H1 (cell line): Measurements from ENCODE around the gene KRTAP5-1. TPM values are rescaled to one million over a fixed set of nuclear protein-coding genes. Genes with fewer than 3 reads are reported as not detected.

Experiments used
- CTCF ChIA-PET: fragments of 300-600 bp; sonication (Branson Sonifier 250); formaldehyde crosslinking; loops from one replicate; lab custom pipeline; 2021; ENCODE audit not compliant: partially characterized antibody; lab: Charles Lee
- POLR2A ChIA-PET: fragments of 300-600 bp; sonication (Branson Sonifier 250); formaldehyde crosslinking; loops from one replicate; lab custom pipeline; 2021; ENCODE audit warnings: inconsistent platforms; ENCODE audit not compliant: partially characterized antibody; lab: Charles Lee
- DNase-seq, 2 experiments: peaks; one replicate each; pipeline versions ENCODE4 v3.0.0 to v3.0.0-alpha.2; 2010 to 2022; ENCODE audit warnings: low spot score in 2 of 2, low read depth in 1 of 2, mixed read lengths in 1 of 2
- FAIRE-seq: peaks from 2 replicates; lab custom pipeline; 2011; peaks lifted over from hg19 to GRCh38; lab: Jason Lieb, UNC
- H2AFZ ChIP-seq: 2 replicates; pipeline ENCODE4 v1.8.1; 2012; ENCODE audit warnings: low read length, inconsistent platforms
- H2AK5ac ChIP-seq: 2 replicates; pipeline ENCODE4 v1.6.1; 2013; ENCODE audit warnings: low read depth, low read length
- H2BK120ac ChIP-seq: replicated peaks from 2 replicates; pipeline ENCODE3; 2013; ENCODE audit warnings: low read depth, low read length, inconsistent platforms
- H2BK12ac ChIP-seq: 2 replicates; pipeline ENCODE4 v1.6.1; 2013; ENCODE audit warnings: low read depth, low read length
- H2BK15ac ChIP-seq: 2 replicates; pipeline ENCODE4 v1.6.1; 2013; ENCODE audit warnings: low read length
- H2BK20ac ChIP-seq: 2 replicates; pipeline ENCODE4 v1.6.1; 2013; ENCODE audit warnings: low read length
- H2BK5ac ChIP-seq: 2 replicates; pipeline ENCODE4 v1.6.1; 2013; ENCODE audit warnings: low read depth, low read length
- H3K14ac ChIP-seq: 2 replicates; pipeline ENCODE4 v1.6.1; 2013; ENCODE audit warnings: inconsistent platforms; ENCODE audit not compliant: insufficient read length
- H3K18ac ChIP-seq: 2 replicates; pipeline ENCODE4 v1.6.1; 2013; ENCODE audit warnings: low read length; ENCODE audit errors: extremely low read depth
- H3K23ac ChIP-seq: 2 replicates; pipeline ENCODE4 v1.6.1; 2013; ENCODE audit warnings: inconsistent platforms; ENCODE audit not compliant: insufficient read length
- H3K23me2 ChIP-seq: 2 replicates; pipeline ENCODE4 v1.6.1; 2013; ENCODE audit warnings: low read depth, low read length
- H3K27ac ChIP-seq: 2 replicates; pipeline ENCODE4 v1.6.1; 2011; ENCODE audit warnings: low read depth, low read length, inconsistent platforms
- H3K27me3 ChIP-seq, 4 experiments: replicated peaks in 1 of 4; 1 replicate in 1 of 4; 2 replicates in 3 of 4; pipeline versions ENCODE4 v1.6.1 to v1.8.1; 2011 to 2013; ENCODE audit warnings: low read length in 3 of 4, mild to moderate bottlenecking in 3 of 4, inconsistent platforms in 2 of 4, mixed read lengths in 2 of 4, moderate library complexity in 1 of 4; ENCODE audit not compliant: control insufficient read depth in 3 of 4, insufficient read depth in 3 of 4; ENCODE audit errors: extremely low read depth in 1 of 4
- H3K36me3 ChIP-seq, 4 experiments: 2 replicates each; pipeline versions ENCODE4 v1.6.1 to v1.8.1; 2011 to 2013; ENCODE audit warnings: mild to moderate bottlenecking in 4 of 4, low read length in 3 of 4, moderate library complexity in 2 of 4, control low read depth in 1 of 4, inconsistent platforms in 1 of 4; ENCODE audit not compliant: insufficient read depth in 4 of 4, control insufficient read depth in 2 of 4
- H3K4ac ChIP-seq: replicated peaks from 2 replicates; pipeline ENCODE3; 2013; ENCODE audit warnings: low read length, low read depth, mixed read lengths, inconsistent platforms; ENCODE audit not compliant: insufficient read length
- H3K4me1 ChIP-seq, 4 experiments: replicated peaks in 1 of 4; 1 replicate in 1 of 4; 2 replicates in 3 of 4; pipeline versions ENCODE4 v1.6.1 to v1.8.1; 2011 to 2013; ENCODE audit warnings: low read length in 3 of 4, inconsistent platforms in 2 of 4, mixed read lengths in 1 of 4; ENCODE audit not compliant: insufficient read depth in 4 of 4, control insufficient read depth in 3 of 4
- H3K4me2 ChIP-seq, 2 experiments: 2 replicates each; pipeline versions ENCODE4 v1.6.1 to v1.8.1; 2011 to 2013; ENCODE audit warnings: low read depth in 2 of 2, low read length in 2 of 2, control low read depth in 1 of 2, inconsistent platforms in 1 of 2, mild to moderate bottlenecking in 1 of 2; ENCODE audit not compliant: insufficient read depth in 1 of 2
- H3K4me3 ChIP-seq, 4 experiments: fragments of 200-600, 300-600 bp in 1 of 4; sonication (generic), shearing (Covaris generic), sonication (Bioruptor Twin) in 1 of 4; 2 replicates each; pipeline versions ENCODE4 v1.5.1 to v1.8.1; 2011 to 2016; ENCODE audit warnings: low read length in 4 of 4, low read depth in 3 of 4, control low read depth in 2 of 4, inconsistent platforms in 2 of 4, mild to moderate bottlenecking in 2 of 4, mixed read lengths in 1 of 4, moderate library complexity in 1 of 4; ENCODE audit not compliant: insufficient read depth in 2 of 4; ENCODE audit errors: extremely low read depth in 1 of 4
- H3K56ac ChIP-seq: replicated peaks from 2 replicates; pipeline ENCODE3; 2013; ENCODE audit warnings: low read depth, mild to moderate bottlenecking, mixed read lengths, low read length, inconsistent platforms; ENCODE audit not compliant: insufficient read length
- H3K79me1 ChIP-seq: 2 replicates; pipeline ENCODE4 v1.6.1; 2013; ENCODE audit warnings: low read depth, low read length, control low read depth
- H3K79me2 ChIP-seq, 2 experiments: 2 replicates each; pipeline versions ENCODE4 v1.6.1 to v1.8.1; 2012 to 2013; ENCODE audit warnings: low read length in 2 of 2, mild to moderate bottlenecking in 2 of 2, inconsistent platforms in 1 of 2; ENCODE audit not compliant: insufficient read depth in 2 of 2, control insufficient read depth in 1 of 2
- H3K9ac ChIP-seq, 4 experiments: replicated peaks in 1 of 4; 1 replicate in 1 of 4; 2 replicates in 3 of 4; pipeline versions ENCODE4 v1.6.1 to v1.8.1; 2011 to 2013; ENCODE audit warnings: low read depth in 3 of 4, low read length in 3 of 4, control low read depth in 2 of 4, mild to moderate bottlenecking in 2 of 4, moderate library complexity in 2 of 4, inconsistent platforms in 1 of 4; ENCODE audit errors: extremely low read depth in 1 of 4
- H3K9me3 ChIP-seq, 2 experiments: 2 replicates each; pipeline versions ENCODE4 v1.6.1 to v1.8.1; 2012 to 2013; ENCODE audit warnings: mild to moderate bottlenecking in 2 of 2, moderate library complexity in 2 of 2, control low read depth in 1 of 2, inconsistent platforms in 1 of 2, low read depth in 1 of 2, low read length in 1 of 2, mixed read lengths in 1 of 2; ENCODE audit not compliant: insufficient read depth in 2 of 2
- H4K20me1 ChIP-seq, 2 experiments: replicated peaks in 1 of 2; 2 replicates each; pipeline versions ENCODE3 to v1.8.1; 2011 to 2013; ENCODE audit warnings: inconsistent platforms in 2 of 2, low read length in 2 of 2, mild to moderate bottlenecking in 1 of 2; ENCODE audit not compliant: insufficient read depth in 2 of 2, control insufficient read depth in 1 of 2
- H4K5ac ChIP-seq: 2 replicates; pipeline ENCODE4 v1.6.1; 2013; ENCODE audit warnings: low read length, low read depth, mixed read lengths, inconsistent platforms; ENCODE audit not compliant: insufficient read length
- H4K8ac ChIP-seq: 2 replicates; pipeline ENCODE4 v1.8.0; 2013; ENCODE audit warnings: mild to moderate bottlenecking, moderate library complexity, low read length, inconsistent platforms; ENCODE audit not compliant: insufficient read depth; ENCODE audit errors: extremely low read depth
- H4K91ac ChIP-seq: replicated peaks from 2 replicates; pipeline ENCODE3; 2013; ENCODE audit warnings: low read length, mixed read lengths, inconsistent platforms; ENCODE audit not compliant: insufficient read length
- BRCA1 ChIP-seq: IDR thresholded peaks from 2 replicates; pipeline ENCODE4 v1.6.1; 2012; ENCODE audit warnings: low read depth, low read length, improper control_type of control experiment
- GABPA ChIP-seq: IDR thresholded peaks from 2 replicates; pipeline ENCODE4 v1.6.1; 2011; ENCODE audit warnings: mild to moderate bottlenecking, low read length, moderate library complexity, borderline replicate concordance; ENCODE audit not compliant: insufficient read depth
- HDAC2 ChIP-seq, 2 experiments: fragments of 300-600 bp in 1 of 2; sonication (generic) in 1 of 2; IDR thresholded peaks; 2 replicates each; pipeline ENCODE4 v1.6.1; 2011 to 2012; ENCODE audit warnings: low read depth in 2 of 2, low read length in 2 of 2, mild to moderate bottlenecking in 2 of 2, moderate library complexity in 2 of 2, borderline replicate concordance in 1 of 2, inconsistent platforms in 1 of 2
- JUND ChIP-seq: IDR thresholded peaks from 2 replicates; pipeline ENCODE4 v1.6.1; 2011; ENCODE audit warnings: mild to moderate bottlenecking, improper control_type of control experiment, low read length
- RBBP5 ChIP-seq: IDR thresholded peaks from 2 replicates; pipeline ENCODE4 v1.7.1; 2012; ENCODE audit warnings: low read depth, mild to moderate bottlenecking, inconsistent platforms, low read length, moderate library complexity, borderline replicate concordance
- RXRA ChIP-seq: IDR thresholded peaks from 2 replicates; pipeline ENCODE4 v1.6.1; 2011; ENCODE audit warnings: low read depth, mild to moderate bottlenecking, low read length, moderate library complexity; ENCODE audit not compliant: insufficient read depth
- SIRT6 ChIP-seq: IDR thresholded peaks from one replicate; pipeline ENCODE4 v1.7.1; 2012; ENCODE audit warnings: low read length, inconsistent platforms
- TAF7 ChIP-seq: optimal IDR thresholded peaks from 2 replicates; pipeline ENCODE3; 2011; ENCODE audit warnings: low read depth, mild to moderate bottlenecking, inconsistent platforms, low read length, moderate library complexity, borderline replicate concordance
- TEAD4 ChIP-seq: IDR thresholded peaks from 2 replicates; pipeline ENCODE4 v1.6.1; 2012; ENCODE audit warnings: low read depth, low read length, inconsistent platforms, mixed read lengths
- YY1 ChIP-seq: IDR thresholded peaks from 2 replicates; pipeline ENCODE4 v1.6.1; 2011; ENCODE audit warnings: low read depth, mild to moderate bottlenecking, low read length
- WGBS, 2 experiments: shearing (Covaris generic) in 1 of 2; methylation state at CpG; one replicate each; pipeline versions ENCODE4 v1.1.6 to v1.1.7; 2013 to 2015; ENCODE audit warnings: low lambda C conversion rate in 2 of 2, mixed read lengths in 2 of 2, inconsistent platforms in 1 of 2, low coverage in 1 of 2, missing lambda C conversion rate in 1 of 2; ENCODE audit not compliant: insufficient replicate concordance in 2 of 2, insufficient coverage in 1 of 2, insufficient read length in 1 of 2; ENCODE audit errors: extremely low coverage in 1 of 2, missing lambda C conversion rate in 1 of 2; 5-methylcytosine and 5-hydroxymethylcytosine counted together
- polyA plus RNA-seq, 7 experiments: library from polyadenylated mRNA; depleted of rRNA in 3 of 7; stranded (reverse) in 5 of 7; unstranded in 2 of 7; fragments of >200 nt in 5 of 7; fragments of 200-250 nt in 2 of 7; gene quantifications; 1 replicate in 5 of 7; 2 replicates in 1 of 7; 4 replicates in 1 of 7; pipeline versions ENCODE4 v1.2.1 to v1.2.3, GENCODE V29; 2011 to 2013; ENCODE audit warnings: missing spikeins in 2 of 7, mixed read lengths in 2 of 7
- total RNA-seq: library from RNA; stranded (reverse); fragmentation: NEBNext Ultra II Directional; extraction: Animal tissue kit (Norgen Biotek cat#: 25700); gene quantifications from 2 replicates; pipeline ENCODE4 v1.2.1, GENCODE V29; 2021

The KRTAP5-1 gene
- total and polyA plus RNA-seq, 2 of the 8 experiments (the other 6 are each of a cell fraction or from before 2014, with no cell fraction given): not detected

DNA sequence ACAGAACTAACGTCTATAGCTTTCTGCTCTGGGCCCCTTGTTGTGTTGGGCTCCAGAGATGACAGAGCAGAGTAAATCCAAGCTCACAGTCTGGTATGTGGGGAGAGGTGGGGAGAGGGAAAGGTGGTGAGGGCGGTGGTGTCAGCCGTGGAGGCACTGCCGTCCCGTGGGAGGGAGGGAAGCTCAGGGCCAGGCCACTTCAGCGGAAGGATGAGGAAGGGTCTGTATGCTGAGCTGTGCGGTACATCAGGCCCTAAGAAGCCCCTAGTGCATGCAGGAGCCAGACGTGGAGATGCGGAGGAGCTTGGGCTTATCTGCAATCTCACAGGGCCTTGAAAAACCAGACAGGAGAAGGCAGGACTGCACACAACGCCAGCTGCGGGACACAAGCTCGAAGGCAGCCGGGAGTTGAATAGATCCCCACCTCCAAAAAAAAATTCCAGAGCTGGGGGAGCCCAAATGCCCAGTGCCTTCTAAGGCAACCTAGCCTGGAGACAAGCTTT lies 46.0 kb upstream of the KRTAP5-1 start:
- H3K4me1 ChIP-seq: peaks cover 0 to 4% (median 1%) of the 10 kb centered on the region in 4 experiments; a peak in 4 of 7 replicates
- ChIA-PET POLR2A (no interaction called here), CTCF (interaction anchor here (1.0 to 6.3 kb wide), 11 partner anchors 9 to 194 kb away, joined by 4 to 43 read pairs (median 6); partner anchors contain the start of gene KRTAP5-2)
- no peak overlapping the region; a peak in 1 of 7 replicates for H3K9ac ChIP-seq
- no peak overlapping the region for H2AK5ac ChIP-seq
- 91% methylated on average over 13 of the region's 13 CpGs; no CpG with 5 or more reads in 1 of the 2 experiments for WGBS, 2 experiments
- no peak overlapping the region for H2BK5ac ChIP-seq
- no peak overlapping the region for H3K4me3 ChIP-seq
- H2AFZ ChIP-seq: no peak overlapping the region
- no peaks in the 10 kb centered on the region for H3K9me3 ChIP-seq
- no peak overlapping the region for H3K14ac ChIP-seq
- no peak overlapping the region for H2BK12ac ChIP-seq
- H4K20me1 ChIP-seq: peaks cover 0 to 2% of the 10 kb centered on the region in 2 experiments
- H4K5ac ChIP-seq: no peak overlapping the region
- no peaks in the 10 kb centered on the region for H3K79me2 ChIP-seq
- no peak overlapping the region for H3K27ac ChIP-seq
- H3K23me2 ChIP-seq: no peaks in the 10 kb centered on the region
- no peak overlapping the region; the same call in 1 of the 2 replicates for H3K18ac ChIP-seq
- no peaks in the 10 kb centered on the region for H3K36me3 ChIP-seq
- no peak overlapping the region for H3K56ac ChIP-seq
- no peak for DNase-seq
- H2BK15ac ChIP-seq: no peak overlapping the region
- no peak overlapping the region for H2BK20ac ChIP-seq
- H3K4ac ChIP-seq: no peak overlapping the region
- no peak overlapping the region for H2BK120ac ChIP-seq
- TF ChIP-seq GABPA: no peak
- TF ChIP-seq HDAC2 (IDR thresholded peaks at IDR 0.05; ENCODE audit: borderline replicate concordance in 1 of 2, low read depth in 2 of 2, low read length in 2 of 2): no peak
- TF ChIP-seq TAF7: no peak
- TF ChIP-seq JUND: no peak
- TF ChIP-seq BRCA1: no peak
- no peak for TF ChIP-seq RBBP5
- no peak for TF ChIP-seq TEAD4
- TF ChIP-seq SIRT6: no peak
- no peak for TF ChIP-seq RXRA
- TF ChIP-seq YY1: no peak
- no peak for FAIRE-seq
- H3K23ac ChIP-seq: no peak overlapping the region
- H3K27me3 ChIP-seq: peaks cover 0 to 16% (median 3%) of the 10 kb centered on the region in 4 experiments; a peak in 5 of 7 replicates
- no peaks in the 10 kb centered on the region for H3K79me1 ChIP-seq
- H4K8ac ChIP-seq: no peak overlapping the region
- H3K4me2 ChIP-seq: no peak overlapping the region
- no peak overlapping the region for H4K91ac ChIP-seq
